SK-N-SH treated with all-trans-retinoic acid at 6 μM for 48 hours (cell line): ENCODE results near the gene ZNF398.

ENCODE experiments used
- ATAC-seq: fragments of 200-7000 bp; cut with Tn5 transposase; 3 replicates; pipeline ENCODE4 v1.9.1; 2020; ENCODE audit warnings: mild to moderate bottlenecking, moderate library complexity
- BACH2 ChIP-seq: fragments of 250-450 bp; sonication (Bioruptor Pico); IDR thresholded peaks from 2 replicates; pipeline ENCODE4 v1.9.0; 2021; ENCODE audit warnings: mild to moderate bottlenecking, borderline replicate concordance
- CREB5 ChIP-seq: fragments of 250-450 bp; sonication (Bioruptor Pico); IDR thresholded peaks from 2 replicates; pipeline ENCODE4 v1.5.1; 2020; ENCODE audit warnings: low read depth, mild to moderate bottlenecking, moderate library complexity
- CSDC2 ChIP-seq: fragments of 250-450 bp; sonication (Bioruptor Pico); IDR thresholded peaks from 2 replicates; pipeline ENCODE4 v1.5.0; 2020; ENCODE audit warnings: mild to moderate bottlenecking, moderate library complexity
- CSRNP3 ChIP-seq: fragments of 250-450 bp; sonication (Bioruptor Pico); IDR thresholded peaks from 2 replicates; pipeline ENCODE4 v1.5.1; 2021; ENCODE audit warnings: mild to moderate bottlenecking, moderate library complexity
- ESRRG ChIP-seq: fragments of 250-450 bp; sonication (Bioruptor Pico); IDR thresholded peaks from 2 replicates; pipeline ENCODE4 v1.6.1; 2021; ENCODE audit warnings: mild to moderate bottlenecking
- GLIS3 ChIP-seq: fragments of 250-450 bp; sonication (Bioruptor Pico); IDR thresholded peaks from 2 replicates; pipeline ENCODE4 v1.5.0; 2020; ENCODE audit warnings: mild to moderate bottlenecking, moderate library complexity
- ISL1 ChIP-seq: fragments of 250-450 bp; sonication (Bioruptor Pico); IDR thresholded peaks from 2 replicates; pipeline ENCODE4 v2.1.2; 2022; ENCODE audit warnings: mild to moderate bottlenecking, moderate library complexity
- OSR1 ChIP-seq: fragments of 250-450 bp; sonication (Bioruptor Pico); IDR thresholded peaks from 2 replicates; pipeline ENCODE4 v1.8.0; 2022; ENCODE audit warnings: moderate library complexity, mild to moderate bottlenecking, inconsistent platforms
- PATZ1 ChIP-seq: fragments of 250-450 bp; sonication (Bioruptor Pico); IDR thresholded peaks from 2 replicates; pipeline ENCODE4 v1.8.0; 2020; ENCODE audit warnings: mild to moderate bottlenecking, moderate library complexity, borderline replicate concordance
- POU6F1 ChIP-seq: fragments of 250-450 bp; sonication (Bioruptor Pico); IDR thresholded peaks from 2 replicates; pipeline ENCODE4 v1.8.0; 2021; ENCODE audit warnings: low read depth, mild to moderate bottlenecking, moderate library complexity, borderline replicate concordance
- PPARA ChIP-seq: fragments of 250-450 bp; sonication (Bioruptor Pico); IDR thresholded peaks from 2 replicates; pipeline ENCODE4 v1.5.0; 2020; ENCODE audit warnings: mild to moderate bottlenecking, borderline replicate concordance
- RARB ChIP-seq: fragments of 250-450 bp; sonication (Bioruptor Pico); IDR thresholded peaks from 2 replicates; pipeline ENCODE4 v1.8.0; 2021; ENCODE audit warnings: mild to moderate bottlenecking, moderate library complexity
- SNAI2 ChIP-seq: fragments of 250-450 bp; sonication (Bioruptor Pico); IDR thresholded peaks from 2 replicates; pipeline ENCODE4 v1.5.0; 2020; ENCODE audit warnings: mild to moderate bottlenecking, moderate library complexity
- TCF4 ChIP-seq: fragments of 250-450 bp; sonication (Bioruptor Pico); IDR thresholded peaks from 2 replicates; pipeline ENCODE4 v1.8.0; 2021; ENCODE audit warnings: mild to moderate bottlenecking, moderate library complexity, borderline replicate concordance
- TOX ChIP-seq: fragments of 250-450 bp; sonication (Bioruptor Pico); IDR thresholded peaks from 2 replicates; pipeline ENCODE4 v1.8.0; 2021; ENCODE audit warnings: mild to moderate bottlenecking, moderate library complexity, borderline replicate concordance
- ZC3H10 ChIP-seq: fragments of 250-450 bp; sonication (Bioruptor Pico); IDR thresholded peaks from 2 replicates; pipeline ENCODE4 v1.5.1; 2021; ENCODE audit warnings: mild to moderate bottlenecking, moderate library complexity
- ZFP3 ChIP-seq: fragments of 250-450 bp; sonication (Bioruptor Pico); IDR thresholded peaks from 2 replicates; pipeline ENCODE4 v1.5.0; 2020; ENCODE audit warnings: mild to moderate bottlenecking, moderate library complexity
- ZFP30 ChIP-seq: fragments of 450-650 bp; formaldehyde crosslinking; IDR thresholded peaks from 2 replicates; pipeline ENCODE4 v1.5.0; 2022; ENCODE audit warnings: mild to moderate bottlenecking, moderate library complexity
- ZNF565 ChIP-seq: fragments of 450-650 bp; formaldehyde crosslinking; conservative IDR thresholded peaks from 2 replicates; pipeline ENCODE4 v1.5.0; 2020; ENCODE audit warnings: low read depth, mild to moderate bottlenecking, moderate library complexity
- ZNF70 ChIP-seq: fragments of 450-650 bp; formaldehyde crosslinking; IDR thresholded peaks from 2 replicates; pipeline ENCODE4 v1.5.0; 2020; ENCODE audit warnings: mild to moderate bottlenecking, moderate library complexity
- ZNF8 ChIP-seq: fragments of 450-650 bp; formaldehyde crosslinking; IDR thresholded peaks from 2 replicates; pipeline ENCODE4 v1.5.0; 2020; ENCODE audit warnings: mild to moderate bottlenecking, moderate library complexity

Gene ZNF398

GRCh38 chr7:149166142-149166541 is 18.9 kb downstream of the ZNF398 start:
- no peak for TF ChIP-seq CREB5 (CRISPR knock-in tag)
- no peak for TF ChIP-seq PPARA
- no peak for TF ChIP-seq OSR1 (CRISPR knock-in tag)
- TF ChIP-seq ZNF565 (CRISPR knock-in tag), result no peak
- TF ChIP-seq TOX, result no peak
- no peak for TF ChIP-seq ZC3H10 (CRISPR knock-in tag)
- TF ChIP-seq POU6F1 (CRISPR knock-in tag), result no peak
- no peak for TF ChIP-seq TCF4 (CRISPR knock-in tag)
- TF ChIP-seq ZNF70 (CRISPR knock-in tag), result no peak
- TF ChIP-seq ESRRG, result no peak
- no peak for TF ChIP-seq CSDC2 (CRISPR knock-in tag)
- TF ChIP-seq ISL1 (CRISPR knock-in tag), result no peak
- no peak for TF ChIP-seq RARB (CRISPR knock-in tag)
- TF ChIP-seq ZNF8, result no peak
- TF ChIP-seq GLIS3 (CRISPR knock-in tag), result no peak
- no peak for ATAC-seq

- TF ChIP-seq SNAI2 (CRISPR knock-in tag) (no peak), ESRRG (no peak), TCF4 (CRISPR knock-in tag) (no peak), RARB (CRISPR knock-in tag) (no peak), CSDC2 (CRISPR knock-in tag) (no peak), ISL1 (CRISPR knock-in tag) (no peak), CSRNP3 (no peak), ZFP30 (CRISPR knock-in tag) (no peak), TOX (no peak), PATZ1 (CRISPR knock-in tag) (no peak), ZNF8 (no peak), BACH2 (no peak), ZFP3 (no peak), CREB5 (CRISPR knock-in tag) (no peak), POU6F1 (CRISPR knock-in tag) (no peak)
- no peak; the same call in 2 of the 3 replicates for ATAC-seq
These were observed 19.5 kb downstream of the ZNF398 start for GRCh38 chr7:149166630-149167352.
